PC-3 (cell line): Measurements from ENCODE around the gene SYPL1.

ENCODE experiments used
- EZH2 ChIP-seq: fragments of 300-600 bp; sonication (generic); IDR thresholded peaks from one replicate; pipeline ENCODE4 v1.6.1; 2017; ENCODE audit warnings: antibody characterized with exemption, mild to moderate bottlenecking, low read length; ENCODE audit not compliant: unreplicated experiment
- TF ChIP-seq, protein P1 (sequence below): fragments of 300-600 bp; sonication (generic); conservative IDR thresholded peaks from 2 replicates; pipeline ENCODE4 v1.5.1; 2017; ENCODE audit warnings: antibody characterized with exemption, low read depth, mild to moderate bottlenecking, low read length

DNA sequence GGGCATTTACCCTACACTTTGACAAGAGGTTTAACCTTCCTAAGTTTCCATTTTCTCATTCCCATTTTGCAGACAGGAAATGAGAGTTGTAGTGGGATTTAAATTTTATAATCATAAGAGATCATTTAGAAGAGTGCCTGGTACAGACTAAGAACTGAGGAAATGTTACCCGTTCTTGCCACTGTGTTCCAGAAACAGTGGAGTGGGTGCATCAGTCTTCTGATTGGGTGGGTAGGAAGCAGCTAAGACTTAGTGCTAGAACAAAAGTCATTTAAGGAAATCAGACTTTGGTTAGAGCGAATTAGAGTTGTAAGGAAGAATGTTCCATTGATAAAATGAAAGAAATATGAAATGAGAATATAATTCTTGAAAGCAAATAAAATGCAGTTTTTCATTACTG lies 8.4 kb upstream of the SYPL1 start:
- TF ChIP-seq, protein P1, sequence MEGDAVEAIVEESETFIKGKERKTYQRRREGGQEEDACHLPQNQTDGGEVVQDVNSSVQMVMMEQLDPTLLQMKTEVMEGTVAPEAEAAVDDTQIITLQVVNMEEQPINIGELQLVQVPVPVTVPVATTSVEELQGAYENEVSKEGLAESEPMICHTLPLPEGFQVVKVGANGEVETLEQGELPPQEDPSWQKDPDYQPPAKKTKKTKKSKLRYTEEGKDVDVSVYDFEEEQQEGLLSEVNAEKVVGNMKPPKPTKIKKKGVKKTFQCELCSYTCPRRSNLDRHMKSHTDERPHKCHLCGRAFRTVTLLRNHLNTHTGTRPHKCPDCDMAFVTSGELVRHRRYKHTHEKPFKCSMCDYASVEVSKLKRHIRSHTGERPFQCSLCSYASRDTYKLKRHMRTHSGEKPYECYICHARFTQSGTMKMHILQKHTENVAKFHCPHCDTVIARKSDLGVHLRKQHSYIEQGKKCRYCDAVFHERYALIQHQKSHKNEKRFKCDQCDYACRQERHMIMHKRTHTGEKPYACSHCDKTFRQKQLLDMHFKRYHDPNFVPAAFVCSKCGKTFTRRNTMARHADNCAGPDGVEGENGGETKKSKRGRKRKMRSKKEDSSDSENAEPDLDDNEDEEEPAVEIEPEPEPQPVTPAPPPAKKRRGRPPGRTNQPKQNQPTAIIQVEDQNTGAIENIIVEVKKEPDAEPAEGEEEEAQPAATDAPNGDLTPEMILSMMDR: no peak
- no peak for TF ChIP-seq EZH2
